Measurements from ENCODE around the gene SDK1. TPM values are rescaled to one million over a fixed set of nuclear protein-coding genes. Genes with fewer than 3 reads are reported as not detected.

The SDK1 gene
- total RNA-seq, 4 donors from 2014 or later, result 2.0 to 9.3 (median 3.8) TPM

DNA sequence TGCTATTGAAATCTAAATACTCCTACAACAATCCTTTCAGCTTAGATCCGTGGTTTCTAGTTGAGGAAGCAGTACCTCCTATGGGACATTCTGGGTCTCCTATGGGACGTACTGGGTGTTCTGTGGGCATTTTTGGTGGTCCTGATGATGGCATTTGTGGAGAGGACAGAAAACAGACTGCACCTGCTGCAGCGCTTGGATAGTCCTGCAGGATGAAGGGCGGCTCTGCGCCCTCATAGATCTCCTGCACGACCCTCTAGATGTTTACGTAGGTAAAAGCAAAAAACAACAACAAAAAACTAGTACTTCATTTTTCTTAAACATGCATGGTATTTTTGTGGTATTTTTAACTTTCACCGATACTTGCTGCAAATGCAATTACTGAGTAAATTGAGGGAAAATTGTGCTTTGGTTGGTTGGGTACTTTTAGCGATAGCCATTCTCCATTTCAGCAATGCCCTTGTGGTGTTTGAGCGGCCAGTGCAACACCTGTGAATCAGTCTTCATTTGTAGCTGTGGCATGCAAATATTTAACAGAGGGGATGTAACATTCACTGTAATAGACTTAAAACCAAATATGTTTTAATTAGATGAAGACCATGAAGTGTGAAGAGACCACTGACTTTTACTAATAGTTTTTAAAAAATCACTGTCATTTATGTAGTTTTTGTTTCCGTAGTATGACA is 461.2 kb downstream of the SDK1 start:
- intact Hi-C loops (cut with DNase I), result no loop called here
- Histone ChIP-seq H3K27me3 (no peaks in the 10 kb centered on the region), H3K9me3 (no peaks in the 10 kb centered on the region), H3K27ac (no peak overlapping the region), H3K36me3 (no peaks in the 10 kb centered on the region), H3K4me1 (peaks cover 0 to 12% (median 6%) of the 10 kb centered on the region in 3 donors), H3K4me3 (no peak overlapping the region)
- no peak for DNase-seq
- TF ChIP-seq, protein P1, sequence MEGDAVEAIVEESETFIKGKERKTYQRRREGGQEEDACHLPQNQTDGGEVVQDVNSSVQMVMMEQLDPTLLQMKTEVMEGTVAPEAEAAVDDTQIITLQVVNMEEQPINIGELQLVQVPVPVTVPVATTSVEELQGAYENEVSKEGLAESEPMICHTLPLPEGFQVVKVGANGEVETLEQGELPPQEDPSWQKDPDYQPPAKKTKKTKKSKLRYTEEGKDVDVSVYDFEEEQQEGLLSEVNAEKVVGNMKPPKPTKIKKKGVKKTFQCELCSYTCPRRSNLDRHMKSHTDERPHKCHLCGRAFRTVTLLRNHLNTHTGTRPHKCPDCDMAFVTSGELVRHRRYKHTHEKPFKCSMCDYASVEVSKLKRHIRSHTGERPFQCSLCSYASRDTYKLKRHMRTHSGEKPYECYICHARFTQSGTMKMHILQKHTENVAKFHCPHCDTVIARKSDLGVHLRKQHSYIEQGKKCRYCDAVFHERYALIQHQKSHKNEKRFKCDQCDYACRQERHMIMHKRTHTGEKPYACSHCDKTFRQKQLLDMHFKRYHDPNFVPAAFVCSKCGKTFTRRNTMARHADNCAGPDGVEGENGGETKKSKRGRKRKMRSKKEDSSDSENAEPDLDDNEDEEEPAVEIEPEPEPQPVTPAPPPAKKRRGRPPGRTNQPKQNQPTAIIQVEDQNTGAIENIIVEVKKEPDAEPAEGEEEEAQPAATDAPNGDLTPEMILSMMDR (IDR thresholded peaks at IDR 0.05), result no peak
- TF ChIP-seq POLR2A (IDR thresholded peaks at IDR 0.05), result no peak
- WGBS, 2 donors, result 79 to 85% methylated on average over 11 of the region's 11 CpGs

DNA sequence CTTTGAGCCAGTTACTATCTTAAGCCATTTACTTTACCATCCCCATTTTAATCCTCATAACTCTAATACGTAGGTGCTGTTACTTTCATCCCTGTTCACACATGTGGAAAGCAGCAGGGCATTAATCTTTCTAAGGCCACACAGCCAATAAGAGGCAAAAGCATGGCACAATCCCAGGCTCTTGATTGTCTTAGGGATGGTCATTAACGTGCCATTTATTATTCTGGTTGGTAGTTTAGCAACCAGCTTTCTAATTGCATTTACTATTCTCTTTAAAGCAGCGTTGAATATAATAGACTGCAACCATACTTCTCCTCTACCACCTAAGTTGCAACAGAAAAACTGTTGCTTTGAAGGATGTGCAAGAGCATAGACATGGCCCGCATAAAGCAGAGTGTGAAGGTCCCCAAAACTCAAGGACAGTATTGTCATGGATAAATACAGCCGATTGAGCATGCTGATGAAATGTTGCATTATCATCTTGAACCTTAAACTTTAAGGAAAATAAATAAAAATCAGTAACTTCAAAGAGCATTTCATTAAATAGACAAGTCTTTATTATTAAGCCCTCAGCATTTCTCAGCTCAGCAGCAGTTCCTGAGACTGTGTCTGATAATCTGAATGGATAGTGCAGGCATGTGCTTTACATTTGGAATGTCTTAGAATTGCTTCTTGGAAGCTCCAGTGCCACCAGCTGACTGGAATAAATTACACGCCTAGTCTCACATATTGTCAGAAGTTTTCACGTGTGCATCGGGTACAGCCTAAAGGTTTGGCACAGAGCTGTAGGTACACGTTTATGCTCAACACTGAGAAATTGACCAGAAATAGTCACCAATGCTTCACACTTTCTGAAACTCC is 467.1 kb downstream of the SDK1 start:
- Histone ChIP-seq H3K4me3 (no peak overlapping the region), H3K27ac (no peak overlapping the region), H3K27me3 (no peaks in the 10 kb centered on the region), H3K9me3 (no peaks in the 10 kb centered on the region), H3K36me3 (no peaks in the 10 kb centered on the region), H3K4me1 (no peaks in the 10 kb centered on the region)
- TF ChIP-seq, protein P1 (IDR thresholded peaks at IDR 0.05), result no peak
- no peak for TF ChIP-seq POLR2A (IDR thresholded peaks at IDR 0.05)
- intact Hi-C loops (cut with DNase I), result no loop called here
- 62 to 71% methylated on average over 9 of the region's 9 CpGs for WGBS, 2 donors
- no peak for DNase-seq

DNA sequence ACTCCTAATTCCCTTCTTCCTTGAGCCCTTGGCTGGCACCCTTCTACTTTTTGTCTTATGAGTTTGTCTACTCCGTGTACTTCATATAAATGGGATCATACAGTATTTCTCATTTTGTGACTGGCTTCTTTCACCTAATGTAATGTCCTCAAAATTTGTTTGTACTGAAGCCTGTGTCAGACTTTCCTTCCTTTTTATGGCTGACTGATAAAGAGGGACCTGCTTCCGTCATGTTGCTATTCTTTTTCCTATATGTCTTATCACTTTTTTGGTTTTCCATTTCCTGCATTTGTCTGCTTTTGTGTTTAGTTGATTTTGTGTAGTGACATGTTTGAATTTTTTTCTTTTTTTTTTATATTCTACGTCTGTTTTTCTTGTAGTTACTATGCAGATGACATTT is 470.9 kb downstream of the SDK1 start:
- intact Hi-C loops (cut with DNase I), result no loop called here
- 56 to 66% methylated on average over 3 of the region's 3 CpGs for WGBS, 2 donors

DNA sequence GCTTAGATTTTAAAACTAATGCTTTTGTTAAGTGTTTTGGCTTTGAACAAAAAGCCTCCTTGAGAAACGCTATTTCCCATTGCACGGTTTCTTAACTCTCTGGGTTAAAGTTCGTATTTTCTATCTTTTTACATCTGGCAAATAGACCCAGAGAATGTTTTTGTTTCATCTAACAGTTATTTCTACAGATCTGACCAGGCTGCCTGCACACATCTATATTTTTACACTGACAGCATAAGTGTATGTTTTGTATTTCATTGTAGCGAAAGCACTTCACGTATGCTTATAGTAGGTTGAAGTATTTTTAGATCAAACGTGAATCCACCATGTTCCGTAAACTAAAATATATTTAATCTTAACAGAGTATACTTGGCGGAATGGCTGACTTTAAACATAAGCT is 477.3 kb downstream of the SDK1 start:
- peaks cover 0 to 9% (median 0%) of the 10 kb centered on the region in 4 donors for H3K27me3 ChIP-seq
- no peak overlapping the region for H3K4me3 ChIP-seq
- intact Hi-C loops (cut with DNase I), result no loop called here
- H3K4me1 ChIP-seq, result no peaks in the 10 kb centered on the region
- DNase-seq, result no peak
- peaks cover 0 to 22% (median 18%) of the 10 kb centered on the region in 3 donors for H3K9me3 ChIP-seq
- TF ChIP-seq POLR2A (IDR thresholded peaks at IDR 0.05), result no peak
- TF ChIP-seq, protein P1 (IDR thresholded peaks at IDR 0.05), result no peak
- H3K36me3 ChIP-seq, result no peaks in the 10 kb centered on the region
- H3K27ac ChIP-seq, result no peak overlapping the region
- 71 to 81% methylated on average over 8 of the region's 8 CpGs for WGBS, 2 donors

More for the DNA sequence above, 470.9 kb downstream of the SDK1 start:
- Histone ChIP-seq H3K4me1 (no peaks in the 10 kb centered on the region), H3K27ac (no peak overlapping the region), H3K9me3 (no peaks in the 10 kb centered on the region), H3K36me3 (no peaks in the 10 kb centered on the region), H3K27me3 (no peaks in the 10 kb centered on the region), H3K4me3 (no peak overlapping the region)
- no peak for DNase-seq
- no peak for TF ChIP-seq POLR2A (IDR thresholded peaks at IDR 0.05)
- TF ChIP-seq, protein P1 (IDR thresholded peaks at IDR 0.05), result no peak

DNA sequence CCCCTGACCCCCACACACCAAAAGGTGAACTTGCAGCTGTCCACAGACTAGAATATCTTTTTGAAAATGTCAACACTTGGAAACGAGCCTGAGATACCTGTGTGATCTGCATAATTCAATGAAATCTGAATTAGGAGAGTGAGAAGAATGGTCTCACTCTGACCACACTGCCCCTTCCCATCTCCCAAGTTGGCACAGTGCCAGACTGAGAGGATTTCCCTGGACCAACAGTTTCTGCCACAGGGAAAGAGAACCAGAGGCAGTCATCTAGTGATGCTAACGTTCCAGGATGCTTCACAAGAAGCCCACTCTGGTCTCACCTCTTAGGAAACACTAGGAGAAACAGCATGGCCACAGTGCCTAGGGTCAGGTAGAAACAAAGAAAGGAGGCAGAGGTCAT is 479.0 kb downstream of the SDK1 start:
- no peak for DNase-seq
- WGBS, 2 donors, result 64 to 74% methylated on average over 2 of the region's 2 CpGs
- intact Hi-C loops (cut with DNase I), result no loop called here
- Histone ChIP-seq H3K4me1 (no peaks in the 10 kb centered on the region), H3K27me3 (peaks cover 0 to 9% (median 0%) of the 10 kb centered on the region in 4 donors), H3K27ac (no peak overlapping the region), H3K36me3 (no peaks in the 10 kb centered on the region), H3K9me3 (peaks cover 0 to 22% (median 18%) of the 10 kb centered on the region in 3 donors), H3K4me3 (no peak overlapping the region)
- no peak for TF ChIP-seq POLR2A (IDR thresholded peaks at IDR 0.05)
- TF ChIP-seq, protein P1 (IDR thresholded peaks at IDR 0.05), result no peak
